ENCODE data around the gene HOXB5.

HOXB5 gene

DNA sequence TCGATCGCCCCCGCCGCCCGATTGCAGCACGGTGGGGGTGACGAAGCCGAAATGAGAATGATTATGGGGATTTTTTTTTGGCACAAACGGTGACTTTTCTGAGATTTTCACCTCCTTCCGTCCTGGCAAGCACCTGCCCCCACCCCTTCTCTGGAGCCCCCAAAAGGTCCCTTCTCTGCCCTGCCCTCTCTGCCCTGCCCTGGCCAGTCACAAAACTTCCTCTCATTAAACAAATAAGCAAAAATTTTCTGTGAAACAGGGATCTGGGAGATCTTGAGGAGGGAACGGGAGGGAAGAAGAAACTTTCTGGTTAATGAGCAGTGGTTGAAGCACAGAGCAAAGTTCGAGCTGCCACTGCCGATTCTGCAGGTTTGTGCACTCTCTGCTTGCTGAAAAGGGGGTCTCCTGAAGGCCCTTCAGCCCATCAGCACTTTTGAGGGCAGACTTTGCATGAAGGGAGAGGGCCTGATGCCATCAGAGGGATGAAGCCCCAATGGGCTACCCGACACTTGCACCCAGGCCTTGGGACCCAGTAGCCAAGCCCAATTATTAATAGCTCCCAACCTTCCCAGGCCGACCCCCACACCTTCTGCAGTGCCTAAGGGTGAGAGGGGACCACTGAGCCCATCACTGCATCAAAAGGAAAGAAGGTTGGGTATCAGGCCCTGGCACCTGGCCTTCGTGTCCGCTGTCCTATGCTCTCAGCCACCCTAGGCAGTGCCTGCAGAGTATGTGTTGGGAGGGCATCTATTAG lies 22.6 kb upstream of the HOXB5 start:
- no peak for DNase-seq

- DNase-seq, result no peak
Observed at GRCh38 chr17:48615047-48615962, 21.7 kb upstream of the HOXB5 start, which contains the start of gene HOXB8. Gene HOXB8 (minus strand): TSS chr17:48615292. CDS start chr17:48614704, 588 bp downstream.

DNA sequence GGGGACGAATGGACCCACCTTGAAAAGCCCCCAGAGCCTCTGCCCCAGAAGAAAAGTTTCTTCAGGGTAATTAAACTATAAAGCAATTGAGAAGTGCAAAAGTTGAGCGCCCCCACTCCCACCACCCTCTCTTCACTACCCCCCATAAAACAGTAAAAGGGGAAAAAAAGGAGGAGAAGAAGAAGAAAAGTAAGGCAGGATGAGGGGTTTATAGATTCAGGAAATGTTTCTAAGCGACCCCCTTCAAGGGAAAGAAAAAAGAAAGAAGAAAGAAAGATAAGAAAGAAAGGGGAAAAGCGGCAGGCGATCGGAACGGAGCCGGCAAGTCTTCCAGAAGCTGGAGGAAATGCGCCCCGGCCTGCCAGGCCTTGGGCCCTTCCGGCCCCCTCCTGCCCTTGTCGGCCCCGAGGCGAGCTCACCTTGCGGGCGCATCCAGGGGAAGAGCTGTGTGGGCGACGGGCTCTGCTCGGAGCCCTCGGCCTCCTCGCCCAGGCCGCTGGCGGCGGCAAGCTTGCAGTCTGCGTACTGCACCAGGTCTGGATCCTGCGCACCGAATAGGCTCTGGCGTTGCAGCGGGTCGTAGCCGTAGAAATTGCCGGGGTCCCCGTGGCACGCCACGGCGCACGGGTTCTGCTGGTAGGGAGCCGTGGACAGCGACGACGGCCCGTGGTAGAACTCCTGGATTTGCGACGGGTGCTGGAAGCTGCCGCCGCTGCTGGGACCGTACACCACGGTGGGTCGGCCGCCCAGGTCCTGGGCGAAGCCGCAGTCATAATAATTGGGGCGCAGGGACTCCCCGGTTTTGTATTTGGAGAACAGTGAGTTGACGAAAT lies 20.5 kb upstream of the HOXB5 start:
- no peak for DNase-seq

- no peak for DNase-seq
Observed at GRCh38 chr17:48612854-48613691, 19.5 kb upstream of the HOXB5 start.

- DNase-seq, result no peak
Observed at GRCh38 chr17:48612456-48612853, 18.9 kb upstream of the HOXB5 start.

DNA sequence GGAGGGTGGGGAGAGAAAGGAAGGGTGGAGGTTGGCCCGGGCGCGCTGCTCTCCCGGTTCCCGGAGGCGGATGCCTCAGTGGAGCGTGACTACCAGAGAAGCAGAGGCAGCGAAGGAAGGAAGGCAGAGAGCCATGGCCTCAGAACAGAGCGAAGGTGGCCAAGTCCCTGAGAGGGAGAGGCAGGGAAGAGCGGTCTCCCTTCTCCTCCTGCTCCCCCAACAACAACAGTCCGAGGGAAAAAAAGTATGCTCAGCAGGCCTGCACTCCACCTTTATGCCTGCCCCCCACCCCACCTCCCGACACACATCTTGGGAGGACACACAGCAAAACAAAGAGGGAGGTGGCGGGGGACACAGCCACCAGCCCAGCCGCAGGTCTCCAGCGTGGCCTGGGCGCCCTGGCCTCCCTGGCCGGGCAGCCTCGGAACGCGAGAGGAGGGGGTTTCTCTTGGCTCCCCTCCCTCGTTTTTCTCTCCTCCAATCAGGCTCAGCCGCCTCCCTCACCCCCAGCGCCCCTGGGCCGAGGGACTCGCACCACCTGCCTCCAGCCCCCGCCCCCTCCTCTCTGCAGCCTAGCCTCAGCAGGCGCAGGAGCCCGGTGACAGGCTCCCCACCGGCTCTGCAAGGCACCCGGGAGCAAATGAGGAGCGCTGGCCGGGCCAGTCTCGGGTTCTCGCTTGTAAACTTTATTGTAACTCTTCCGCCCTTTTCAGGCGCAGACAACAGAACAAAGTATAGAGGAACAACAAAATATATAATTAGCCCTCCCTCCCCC lies 18.3 kb upstream of the HOXB5 start:
- DNase-seq, result no peak

GRCh38 chr17:48611213-48611612 lies 17.6 kb upstream of the HOXB5 start:
- no peak for DNase-seq

DNA sequence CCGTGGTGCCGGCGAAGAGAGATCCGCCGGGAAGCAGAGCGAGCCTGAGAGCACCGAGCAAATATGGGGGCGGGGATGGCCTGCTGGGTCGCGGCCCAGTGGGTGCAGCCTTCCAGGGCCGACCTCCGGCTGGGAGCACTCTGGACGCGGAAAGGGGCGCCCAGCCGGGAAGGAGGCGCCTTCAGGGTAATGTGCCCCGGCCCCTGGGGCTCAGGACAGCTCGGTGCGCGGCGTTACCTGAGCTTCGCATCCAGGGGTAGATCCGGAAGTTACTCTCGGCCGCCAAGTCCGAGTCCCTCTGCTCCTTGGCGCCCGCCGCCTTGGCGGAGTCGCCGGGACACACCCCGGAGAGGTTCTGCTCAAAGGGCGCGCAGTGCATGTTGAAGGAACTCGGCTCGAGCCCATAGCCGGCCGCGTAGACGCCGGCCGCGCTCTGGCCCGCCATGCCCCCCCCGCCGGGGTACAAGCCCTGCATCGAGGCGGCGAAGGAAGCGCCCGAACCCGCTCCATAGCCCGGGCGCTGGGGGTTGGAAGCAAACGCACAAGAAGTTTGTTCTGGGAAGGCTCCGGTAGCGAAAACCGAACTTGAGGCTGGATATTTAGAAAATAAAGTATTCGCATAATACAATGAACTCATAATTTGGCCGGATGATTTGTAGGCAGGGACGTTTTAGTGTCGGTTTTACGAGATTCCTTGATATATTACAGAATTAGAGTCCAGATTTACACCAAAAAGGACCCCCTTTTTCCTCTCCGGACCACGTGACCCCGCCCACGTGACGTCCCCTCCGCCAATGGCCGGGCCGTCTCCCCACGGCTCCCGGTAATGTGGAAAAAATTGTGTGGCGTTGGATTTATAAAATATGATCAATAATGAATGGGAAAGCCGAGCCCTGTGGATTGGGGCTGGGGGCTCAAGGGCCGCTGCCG lies 17.0 kb upstream of the HOXB5 start, which contains the start of gene HOXB7:
HOXB7 (minus strand) TSS at position 736 of the 930 bp plus-strand sequence; CDS start at position 637, 99 bp downstream.
- no peak for DNase-seq

GRCh38 chr17:48609759-48610281 lies 16.2 kb upstream of the HOXB5 start:
- no peak for DNase-seq

GRCh38 chr17:48609033-48609432 lies 15.5 kb upstream of the HOXB5 start:
- DNase-seq, result no peak

- no peak for DNase-seq
Observed at GRCh38 chr17:48608494-48608834, 14.9 kb upstream of the HOXB5 start.

DNA sequence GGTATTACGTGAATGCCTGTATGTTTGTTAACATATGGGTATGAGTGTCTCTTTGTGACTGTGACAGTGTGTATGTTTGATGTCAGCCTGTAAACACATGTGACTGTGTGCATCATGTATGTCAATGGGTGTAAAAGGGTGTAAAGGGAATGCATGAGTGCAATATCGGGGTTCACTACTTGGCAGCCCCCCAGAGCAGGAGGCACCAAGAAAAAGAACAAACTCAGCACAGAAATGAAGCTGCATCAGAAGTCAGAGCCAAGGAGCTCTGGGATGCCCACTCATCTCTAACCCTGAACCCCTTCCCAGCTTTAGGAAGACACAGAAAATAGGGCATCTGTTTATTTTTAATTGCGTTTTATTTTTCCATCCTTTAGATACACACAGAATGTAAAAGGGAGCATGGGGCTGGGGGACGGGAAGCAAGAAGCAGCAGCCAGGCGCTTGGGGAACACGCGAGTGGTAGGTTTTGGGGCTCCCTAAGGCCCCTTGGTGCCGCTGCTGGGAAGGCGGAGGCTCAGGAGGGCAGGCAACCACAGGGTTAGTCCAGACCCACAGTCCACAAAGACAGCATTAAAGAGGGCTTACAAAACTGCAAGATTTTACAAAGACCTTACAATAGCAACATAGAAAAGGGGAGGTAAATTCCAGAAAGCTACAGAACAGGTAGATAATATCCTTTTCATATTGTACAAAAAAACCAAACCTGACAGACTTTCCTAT lies 13.5 kb upstream of the HOXB5 start:
- DNase-seq, result no peak

- no peak for DNase-seq
Observed at GRCh38 chr17:48605991-48606891, 12.7 kb upstream of the HOXB5 start.

GRCh38 chr17:48605409-48605919 lies 11.9 kb upstream of the HOXB5 start:
- DNase-seq, result no peak

DNA sequence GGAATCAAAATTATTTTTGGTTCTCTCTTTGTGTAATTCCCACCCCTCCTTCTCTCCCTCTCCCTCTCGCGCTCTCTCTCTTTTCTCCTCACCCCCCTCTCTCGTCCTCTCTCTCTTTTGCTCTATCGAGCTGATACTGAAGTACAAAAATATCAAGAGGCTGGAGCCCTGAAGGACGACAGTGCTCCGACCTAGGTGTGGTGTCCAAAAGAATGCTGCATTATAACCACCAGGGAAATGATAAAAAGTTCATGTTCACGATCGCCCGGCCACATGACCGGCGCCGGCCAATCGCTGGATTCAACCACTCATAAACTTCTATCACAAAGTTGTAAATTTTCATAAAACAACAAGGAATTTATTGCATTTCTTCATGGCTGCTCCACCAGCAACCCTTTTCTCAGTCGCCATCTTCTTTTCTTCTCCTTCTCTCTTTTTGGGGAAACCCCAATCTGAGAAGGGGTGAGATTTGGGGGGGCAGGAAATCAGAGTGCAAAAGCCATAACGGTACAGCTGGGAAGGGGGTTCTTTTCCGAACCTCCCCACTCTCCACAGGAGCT lies 11.3 kb upstream of the HOXB5 start, which contains the start of gene HOXB6:
HOXB6 (minus strand) TSS at position 217 of the 560 bp plus-strand sequence. CDS start 6,836 bp downstream, outside the sequence.
- no peak for DNase-seq

DNA sequence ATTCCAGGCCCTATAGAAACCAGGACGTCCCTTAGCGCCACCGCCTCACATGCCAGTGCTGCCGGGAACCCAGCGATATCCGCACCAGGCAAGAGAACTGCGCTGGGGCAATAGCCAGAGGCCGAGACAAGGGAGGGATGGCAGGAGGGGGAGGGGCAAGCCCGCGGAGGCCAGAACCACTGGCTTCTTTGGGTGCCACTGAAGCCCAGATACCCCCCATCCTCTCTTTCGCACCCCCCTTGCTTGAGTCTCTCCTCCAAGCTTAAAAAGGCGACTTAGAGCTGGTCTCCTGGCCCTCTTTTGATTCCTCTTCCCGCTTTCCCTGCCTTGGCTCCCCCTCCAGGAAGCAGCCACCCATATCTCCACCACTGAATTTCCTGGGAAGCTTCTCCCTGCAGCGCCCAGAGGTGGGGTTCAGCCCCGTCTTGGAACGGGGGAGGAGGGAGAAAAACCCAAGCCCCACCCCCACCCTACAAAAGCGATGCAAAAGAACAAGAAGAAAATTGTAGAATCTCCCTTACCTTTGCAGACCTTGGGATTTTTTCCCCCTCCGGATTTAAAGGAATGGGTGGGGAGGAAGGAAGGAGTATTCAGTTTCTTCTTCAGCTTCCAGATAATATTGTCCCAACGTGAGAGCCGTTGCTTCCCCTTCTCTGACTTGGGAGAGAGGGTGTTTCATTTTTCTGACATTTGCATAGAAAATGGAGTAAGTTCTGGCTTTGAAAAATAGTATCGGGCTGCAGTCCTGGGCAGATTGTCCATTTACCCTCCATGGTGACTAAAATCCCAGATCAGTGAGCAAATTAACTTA lies 10.6 kb upstream of the HOXB5 start:
- no peak for DNase-seq
